CD4-positive, alpha-beta T cell (primary cell): ENCODE measurements around the gene PTPRM. TPM values are rescaled to one million over a fixed set of nuclear protein-coding genes. Genes with fewer than 3 reads are reported as not detected.

Experiments
- ATAC-seq: fragments of 200-7000 bp; cut with Tn5 transposase; one replicate; pipeline ENCODE4 v1.10.0; 2022; ENCODE audit warnings: mild to moderate bottlenecking; ENCODE audit not compliant: poor library complexity
- CTCF ChIA-PET: fragments of 350-600 bp; sonication (Branson Sonifier 250); formaldehyde crosslinking; loops from one replicate; lab custom pipeline; 2021; ENCODE audit warnings: antibody characterized with exemption, inconsistent platforms; lab: Charles Lee
- POLR2A ChIA-PET: fragments of 350-600 bp; sonication (Branson Sonifier 250); formaldehyde crosslinking; loops from one replicate; lab custom pipeline; 2021; ENCODE audit warnings: antibody characterized with exemption, inconsistent platforms; lab: Charles Lee
- DNase-seq, 14 experiments: peaks; one replicate each; pipeline ENCODE4 v3.0.0-alpha.2; 2013 to 2020; ENCODE audit warnings: mixed read lengths in 2 of 14
- H3K27ac ChIP-seq, 2 donors: one replicate each; pipeline versions ENCODE4 v1.5.1 to v1.7.0; 2013; ENCODE audit warnings: low read length in 2 of 2, low read depth in 1 of 2, mild to moderate bottlenecking in 1 of 2
- H3K27me3 ChIP-seq, 2 experiments: 1 replicate in 1 of 2; 2 replicates in 1 of 2; pipeline versions ENCODE4 v1.6.1 to v1.7.0; 2013; ENCODE audit warnings: low read length in 2 of 2, control low read depth in 1 of 2, mild to moderate bottlenecking in 1 of 2, moderate library complexity in 1 of 2; ENCODE audit not compliant: insufficient read depth in 2 of 2, control insufficient read depth in 1 of 2
- H3K36me3 ChIP-seq: one replicate; pipeline ENCODE4 v1.6.1; 2013; ENCODE audit warnings: low read length, control low read depth; ENCODE audit not compliant: insufficient read depth
- H3K4me1 ChIP-seq: one replicate; pipeline ENCODE4 v1.6.1; 2013; ENCODE audit warnings: low read length, control low read depth; ENCODE audit not compliant: insufficient read depth
- H3K4me3 ChIP-seq: one replicate; pipeline ENCODE4 v1.5.1; 2013; ENCODE audit warnings: mild to moderate bottlenecking, low read length, moderate library complexity
- H3K9me3 ChIP-seq, 2 experiments: 1 replicate in 1 of 2; 2 replicates in 1 of 2; pipeline versions ENCODE4 v1.6.1 to v1.7.0; 2013; ENCODE audit warnings: low read length in 2 of 2, mild to moderate bottlenecking in 2 of 2, control low read depth in 1 of 2, moderate library complexity in 1 of 2; ENCODE audit not compliant: control insufficient read depth in 1 of 2, insufficient read depth in 1 of 2
- H3K27ac Mint-ChIP-seq: one replicate; pipeline ENCODE4 v1.8.0; 2020; ENCODE audit warnings: mixed read lengths
- H3K27me3 Mint-ChIP-seq: one replicate; pipeline ENCODE4 v1.8.0; 2021; ENCODE audit warnings: mixed read lengths
- H3K36me3 Mint-ChIP-seq: one replicate; pipeline ENCODE4 v1.8.0; 2021; ENCODE audit warnings: low read depth, mixed read lengths
- H3K4me1 Mint-ChIP-seq: one replicate; pipeline ENCODE4 v1.8.0; 2021; ENCODE audit warnings: low read depth, mixed read lengths
- H3K4me3 Mint-ChIP-seq: one replicate; pipeline ENCODE4 v1.8.0; 2020; ENCODE audit warnings: mild to moderate bottlenecking, mixed read lengths
- H3K9me3 Mint-ChIP-seq: one replicate; pipeline ENCODE4 v1.8.0; 2020; ENCODE audit warnings: mixed read lengths
- CTCF ChIP-seq: fragments of 200-600 bp; IDR thresholded peaks from one replicate; pipeline ENCODE4 v1.8.0; 2022; ENCODE audit warnings: antibody characterized with exemption, mild to moderate bottlenecking
- intact Hi-C, 2 experiments: fragments of 100-400 bp; cut with DNase I in 1 of 2; cut with micrococcal nuclease in 1 of 2; formaldehyde crosslinking; loops; one replicate each; pipeline versions ENCODE4 v1.15.1 to v1.9.0; 2023 to 2025; cut with DNase I, micrococcal nuclease
- total RNA-seq, 174 experiments: library from RNA in 2 of 174; stranded (reverse) in 2 of 174; gene quantifications; one replicate each; pipeline ENCODE4 v1.2.3 and lab custom pipeline; 2021 to 2026

Gene PTPRM
- total RNA-seq, 2 experiments from 2014 or later: 21.7 to 21.9 TPM

GRCh38 chr18:7805096-7805495, 238.0 kb downstream of the PTPRM start:
- intact Hi-C loops: no loop called here
- ATAC-seq: no peak
- POLR2A ChIA-PET: no interaction called here

GRCh38 chr18:7805880-7806279, 238.8 kb downstream of the PTPRM start:
- Mint-ChIP-seq H3K4me3 (no peak overlapping the region), H3K9me3 (no peaks in the 10 kb centered on the region), H3K36me3 (no peaks in the 10 kb centered on the region), H3K27ac (no peak overlapping the region), H3K4me1 (no peaks in the 10 kb centered on the region), H3K27me3 (no peaks in the 10 kb centered on the region)
- POLR2A ChIA-PET: no interaction called here
- CTCF ChIA-PET: no interaction called here
- intact Hi-C loops: no loop called here
- H3K36me3 ChIP-seq: no peaks in the 10 kb centered on the region
- H3K27ac ChIP-seq: no peak overlapping the region
- no peaks in the 10 kb centered on the region for H3K9me3 ChIP-seq
- no peak for ATAC-seq
- no peak for TF ChIP-seq CTCF
- H3K4me1 ChIP-seq: no peaks in the 10 kb centered on the region
- no peaks in the 10 kb centered on the region for H3K27me3 ChIP-seq
- no peak for DNase-seq
- H3K4me3 ChIP-seq: no peak overlapping the region

More at GRCh38 chr18:7805096-7805495, 238.0 kb downstream of the PTPRM start:
- H3K27me3 Mint-ChIP-seq: no peaks in the 10 kb centered on the region
- H3K27me3 ChIP-seq: no peaks in the 10 kb centered on the region
- DNase-seq: no peak
- H3K4me1 Mint-ChIP-seq: no peaks in the 10 kb centered on the region
- no peaks in the 10 kb centered on the region for H3K9me3 ChIP-seq
- CTCF ChIA-PET: no interaction called here
- H3K36me3 ChIP-seq: no peaks in the 10 kb centered on the region
- no peaks in the 10 kb centered on the region for H3K36me3 Mint-ChIP-seq
- no peak overlapping the region for H3K4me3 ChIP-seq
- H3K9me3 Mint-ChIP-seq: no peaks in the 10 kb centered on the region
- no peak overlapping the region for H3K27ac ChIP-seq
- TF ChIP-seq CTCF: no peak
- H3K4me3 Mint-ChIP-seq: no peak overlapping the region
- no peaks in the 10 kb centered on the region for H3K4me1 ChIP-seq
- no peak overlapping the region for H3K27ac Mint-ChIP-seq

- no peaks in the 10 kb centered on the region for H3K4me1 Mint-ChIP-seq
- H3K4me3 Mint-ChIP-seq: no peak overlapping the region
- no peak overlapping the region for H3K4me3 ChIP-seq
- no peaks in the 10 kb centered on the region for H3K27me3 Mint-ChIP-seq
- H3K27me3 ChIP-seq: no peaks in the 10 kb centered on the region
- no peak overlapping the region for H3K27ac Mint-ChIP-seq
- no peaks in the 10 kb centered on the region for H3K36me3 Mint-ChIP-seq
- no peak for TF ChIP-seq CTCF
- ATAC-seq (no peak), DNase-seq (no peak)
- ChIA-PET POLR2A (no interaction called here), CTCF (no interaction called here)
- peaks cover 2% of the 10 kb centered on the region for H3K9me3 Mint-ChIP-seq
- no peaks in the 10 kb centered on the region for H3K4me1 ChIP-seq
- no peak overlapping the region for H3K27ac ChIP-seq
- intact Hi-C loops: no loop called here
- no peaks in the 10 kb centered on the region for H3K36me3 ChIP-seq
- H3K9me3 ChIP-seq: no peaks in the 10 kb centered on the region
Observed at GRCh38 chr18:7807936-7808453, 240.9 kb downstream of the PTPRM start.
